ENCODE data around the gene RAB1B.
A peak's percentile ranks its signal among the peaks of the same experiment; 100 is the strongest.

RAB1B gene

GRCh38 chr11:66285250-66285947 is 17.0 kb downstream of the RAB1B start:
- no peak for DNase-seq

- DNase-seq: no peak
Observed at GRCh38 chr11:66286699-66287098, 18.3 kb downstream of the RAB1B start.

GRCh38 chr11:66287211-66287888 is 18.9 kb downstream of the RAB1B start:
- DNase-seq: no peak

- DNase-seq: no peak
Observed at GRCh38 chr11:66287889-66288670, 19.6 kb downstream of the RAB1B start.

GRCh38 chr11:66288671-66289547 is 20.5 kb downstream of the RAB1B start, which contains the start of gene YIF1A:
Gene YIF1A (minus strand): TSS chr11:66289143. CDS start chr11:66288985, 158 bp downstream.
- DNase-seq: peak; percentile 98

- DNase-seq: peak; percentile 81
Observed at GRCh38 chr11:66289548-66290329, 21.3 kb downstream of the RAB1B start.

GRCh38 chr11:66290330-66290621 is 21.8 kb downstream of the RAB1B start:
- no peak for DNase-seq

GRCh38 chr11:66291303-66291705 is 22.9 kb downstream of the RAB1B start:
- DNase-seq: no peak

GRCh38 chr11:66291706-66292542 is 23.5 kb downstream of the RAB1B start, which contains the start of gene TMEM151A:
Gene TMEM151A (plus strand): TSS chr11:66291894. CDS start chr11:66292014, 120 bp downstream.
- DNase-seq: peak; percentile 56

GRCh38 chr11:66292543-66293332 is 24.3 kb downstream of the RAB1B start:
- DNase-seq: no peak

GRCh38 chr11:66293352-66293751 is 24.9 kb downstream of the RAB1B start:
- no peak for DNase-seq

GRCh38 chr11:66293777-66294625 is 25.6 kb downstream of the RAB1B start:
- DNase-seq: no peak

- DNase-seq: no peak
Observed at GRCh38 chr11:66294626-66295620, 26.5 kb downstream of the RAB1B start.

GRCh38 chr11:66297610-66298009 is 29.2 kb downstream of the RAB1B start:
- no peak for DNase-seq

- DNase-seq: no peak
Observed at GRCh38 chr11:66299186-66299585, 30.7 kb downstream of the RAB1B start.

GRCh38 chr11:66302656-66303055 is 34.2 kb downstream of the RAB1B start:
- DNase-seq: no peak

GRCh38 chr11:66309475-66309874 is 41.0 kb downstream of the RAB1B start:
- DNase-seq: no peak

- DNase-seq: no peak
Observed at GRCh38 chr11:66310324-66310723, 41.9 kb downstream of the RAB1B start.

Measured in CD4-positive, alpha-beta T cell treated with Interleukin-6 for 4 hours (primary cell).